Pancreas (tissue), 10 donors: ENCODE data around the gene CHMP4A. TPM values are rescaled to one million over a fixed set of nuclear protein-coding genes. Genes with fewer than 3 reads are reported as not detected.

Experiments
- ATAC-seq, 4 donors: fragments of 200-7000 bp; cut with Tn5 transposase; one replicate each; pipeline versions ENCODE4 v1.8.0 to v1.9.1; 2020; ENCODE audit warnings: mild to moderate bottlenecking in 4 of 4, moderate library complexity in 4 of 4
- DNase-seq, 6 donors: peaks; one replicate each; pipeline ENCODE4 v3.0.0-alpha.2; 2020
- FAIRE-seq: peaks from 2 replicates; lab custom pipeline; 2012; peaks lifted over from hg19 to GRCh38; lab: Jason Lieb, UNC
- H3K27ac ChIP-seq, 4 donors: fragments of 200-600 bp; sonication (generic); 1 replicate in 3 of 4; 2 replicates in 1 of 4; pipeline versions ENCODE4 v1.5.0 to v1.8.0; 2020
- H3K27me3 ChIP-seq, 4 donors: fragments of 200-600 bp; one replicate each; pipeline ENCODE4 v1.8.0; 2021
- H3K36me3 ChIP-seq, 3 donors: fragments of 200-600 bp; sonication (generic) in 1 of 3; one replicate each; pipeline versions ENCODE4 v1.5.0 to v1.8.0; 2020 to 2021
- H3K4me1 ChIP-seq, 3 donors: fragments of 200-600 bp; one replicate each; pipeline ENCODE4 v1.8.0; 2021
- H3K4me3 ChIP-seq, 4 donors: fragments of 200-600 bp; sonication (generic) in 2 of 4; one replicate each; pipeline versions ENCODE4 v1.5.0 to v1.8.0; 2020 to 2021
- H3K9me3 ChIP-seq, 4 donors: fragments of 200-600 bp; one replicate each; pipeline ENCODE4 v1.8.0; 2021
- CTCF ChIP-seq, 4 donors: fragments of 200-600 bp; sonication (generic) in 3 of 4; IDR thresholded peaks; one replicate each; pipeline versions ENCODE4 v1.5.0 to v1.8.0; 2021; ENCODE audit warnings: antibody characterized with exemption in 4 of 4
- WGBS, 2 donors: extraction: QIAGEN DNeasy Blood & Tissue Kit; methylation state at CpG; one replicate each; pipeline ENCODE4 v1.1.7; 2013; 5-methylcytosine and 5-hydroxymethylcytosine counted together
- intact Hi-C, 3 donors: fragments of 100-400 bp; cut with DNase I; formaldehyde crosslinking; loops; one replicate each; pipeline versions ENCODE4 v1.11.1 to v1.14.2; 2022
- polyA plus RNA-seq, 2 donors: library from polyadenylated mRNA; stranded (reverse); fragments of 200-250 nt; gene quantifications; one replicate each; pipeline ENCODE4 v1.2.3, GENCODE V29; 2013
- total RNA-seq, 6 donors: library from RNA; stranded (reverse); fragmentation: NEBNext Ultra II Directional in 4 of 6; extraction: Animal tissue kit (Norgen Biotek cat#: 25700) in 4 of 6; gene quantifications; one replicate each; pipeline versions ENCODE4 v1.2.1 to v1.2.4, GENCODE V29; 2021 to 2023
- donor health status: healthy with polysubstance abuse.
- donor health status: DM: no; HTN: no; CAD: no; lungs with moderate emphysema.
- donor health status: DM: no; HTN: no; CAD: no.
- donor health status: control.
- donor health status: control.
- donor health status: Bipolar disorder and iron deficiency.
- donor health status: DM: yes; HTN: yes; CAD: no.
- donor health status: DM: no; HTN: no; CAD: no.
- donor health status: DM: no; HTN: no; CAD: no.
- donor health status: DM: yes; HTN: yes; CAD: no.

The CHMP4A gene
- total and polyA plus RNA-seq, 8 donors = 16.3 to 79.9 (median 23.5) TPM

GRCh38 chr14:24181371-24182077 lies 31.8 kb downstream of the CHMP4A start:
- Histone ChIP-seq H3K27ac (no peak overlapping the region), H3K9me3 (no peaks in the 10 kb centered on the region), H3K27me3 (no peaks in the 10 kb centered on the region), H3K36me3 (peaks cover 3 to 65% (median 50%) of the 10 kb centered on the region in 3 donors), H3K4me1 (no peaks in the 10 kb centered on the region), H3K4me3 (no peak overlapping the region)
- no peak for ATAC-seq
- TF ChIP-seq CTCF (IDR thresholded peaks at IDR 0.05) = no peak
- FAIRE-seq = no peak
- WGBS, 2 donors = 86 to 87% methylated on average over 19 of the region's 19 CpGs
- intact Hi-C loops = no loop called here
- peak in 1 of 6 donors; percentile 56 for DNase-seq

GRCh38 chr14:24179961-24180796 lies 33.1 kb downstream of the CHMP4A start:
- Histone ChIP-seq H3K9me3 (no peaks in the 10 kb centered on the region), H3K4me3 (no peak overlapping the region), H3K27me3 (no peaks in the 10 kb centered on the region), H3K36me3 (peaks cover 3 to 57% (median 43%) of the 10 kb centered on the region in 3 donors), H3K27ac (peak overlapping the region in 1 of 4 donors; percentile 63), H3K4me1 (no peaks in the 10 kb centered on the region)
- DNase-seq = peak in 1 of 6 donors; percentile 49
- intact Hi-C loops = no loop called here
- TF ChIP-seq CTCF (IDR thresholded peaks at IDR 0.05) = no peak
- 76 to 77% methylated on average over 18 of the region's 18 CpGs for WGBS, 2 donors
- peak in 3 of 4 donors; percentile 34 to 69 (median 51) for ATAC-seq
- FAIRE-seq = no peak

- Histone ChIP-seq H3K27ac (peak overlapping the region in 1 of 4 donors; percentile 50), H3K36me3 (peaks cover under 1 to 53% (median 37%) of the 10 kb centered on the region in 3 donors), H3K27me3 (no peaks in the 10 kb centered on the region), H3K4me1 (no peaks in the 10 kb centered on the region), H3K4me3 (no peak overlapping the region), H3K9me3 (no peaks in the 10 kb centered on the region)
- intact Hi-C loops = no loop called here
- FAIRE-seq = no peak
- peak in 1 of 6 donors; percentile 50 for DNase-seq
- WGBS, 2 donors = 85 to 89% methylated on average over 14 of the region's 14 CpGs
- peak in 3 of 4 donors; percentile 5 to 19 (median 11) for ATAC-seq
- TF ChIP-seq CTCF (IDR thresholded peaks at IDR 0.05) = no peak
Observed at GRCh38 chr14:24179294-24179960, 33.9 kb downstream of the CHMP4A start.

GRCh38 chr14:24178399-24179178 lies 34.7 kb downstream of the CHMP4A start:
- TF ChIP-seq CTCF (IDR thresholded peaks at IDR 0.05) = no peak
- peaks cover 0 to 46% (median 29%) of the 10 kb centered on the region in 3 donors for H3K36me3 ChIP-seq
- ATAC-seq (no peak), FAIRE-seq (no peak), DNase-seq (no peak)
- H3K4me3 ChIP-seq = no peak overlapping the region
- intact Hi-C loops = no loop called here
- H3K9me3 ChIP-seq = no peaks in the 10 kb centered on the region
- no peak overlapping the region for H3K27ac ChIP-seq
- H3K4me1 ChIP-seq = no peaks in the 10 kb centered on the region
- H3K27me3 ChIP-seq = no peaks in the 10 kb centered on the region
- 90 to 91% methylated on average over 12 of the region's 12 CpGs for WGBS, 2 donors
